K562 (cell line): ENCODE measurements around the gene FARP2. TPM values are rescaled to one million over a fixed set of nuclear protein-coding genes. Genes with fewer than 3 reads are reported as not detected.

Experiments used
- BCL6 ChIP-seq: fragments of 250-450 bp; sonication (Bioruptor Pico); IDR thresholded peaks from 2 replicates; pipeline ENCODE4 v1.4.0; 2020
- E2F6 ChIP-seq, 2 experiments: IDR thresholded peaks; 2 replicates each; pipeline ENCODE4 v1.6.1; 2011; ENCODE audit warnings: borderline replicate concordance in 1 of 2, control low read depth in 1 of 2, low read depth in 1 of 2, low read length in 1 of 2, mild to moderate bottlenecking in 1 of 2, mixed read lengths in 1 of 2, moderate library complexity in 1 of 2; ENCODE audit not compliant: insufficient read depth in 1 of 2, insufficient read length in 1 of 2, poor library complexity in 1 of 2, severe bottlenecking in 1 of 2; ENCODE audit errors: extremely low read depth in 1 of 2
- E4F1 ChIP-seq: fragments of 250-450 bp; sonication (Bioruptor Pico); IDR thresholded peaks from 2 replicates; pipeline ENCODE4 v1.5.0; 2021; ENCODE audit warnings: mild to moderate bottlenecking, borderline replicate concordance
- NFIC ChIP-seq: fragments of 450-650 bp; IDR thresholded peaks from 2 replicates; pipeline ENCODE4 v1.6.1; 2017; ENCODE audit warnings: mild to moderate bottlenecking, inconsistent platforms
- PCBP1 ChIP-seq: fragments of 200-400 bp; formaldehyde crosslinking; IDR thresholded peaks from 2 replicates; pipeline ENCODE4 v1.6.1; 2018; ENCODE audit warnings: mild to moderate bottlenecking, low read depth, low read length; ENCODE audit not compliant: poor library complexity, severe bottlenecking
- POLR2AphosphoS5 ChIP-seq: IDR thresholded peaks from 2 replicates; pipeline ENCODE4 v1.6.1; 2011; ENCODE audit warnings: mild to moderate bottlenecking, low read depth, low read length, moderate library complexity; ENCODE audit not compliant: control insufficient read depth, insufficient read depth
- PPARD ChIP-seq: fragments of 250-450 bp; sonication (Bioruptor Pico); IDR thresholded peaks from 2 replicates; pipeline ENCODE4 v1.8.0; 2022; ENCODE audit warnings: inconsistent platforms, mild to moderate bottlenecking, moderate library complexity
- RBFOX2 ChIP-seq: fragments of 200-400 bp; formaldehyde crosslinking; IDR thresholded peaks from 2 replicates; pipeline ENCODE4 v1.6.1; 2017; ENCODE audit warnings: low read depth, mild to moderate bottlenecking, low read length, moderate library complexity
- RBM15 ChIP-seq: fragments of 200-400 bp; formaldehyde crosslinking; IDR thresholded peaks from 2 replicates; pipeline ENCODE4 v1.6.1; 2018; ENCODE audit warnings: mild to moderate bottlenecking, low read length, moderate library complexity; ENCODE audit not compliant: insufficient read depth
- U2AF2 ChIP-seq: fragments of 200-400 bp; formaldehyde crosslinking; optimal IDR thresholded peaks from 2 replicates; pipeline ENCODE3; 2017; ENCODE audit warnings: low read depth, mild to moderate bottlenecking, low read length
- USF2 ChIP-seq: sonication (generic); formaldehyde crosslinking; IDR thresholded peaks from 2 replicates; pipeline ENCODE4 v1.5.0; 2020; ENCODE audit warnings: missing genetic modification reagents
- ZKSCAN1 ChIP-seq: fragments of 150-350 bp; IDR thresholded peaks from 2 replicates; pipeline ENCODE4 v1.6.1; 2016; ENCODE audit warnings: low read depth, low read length
- ZNF134 ChIP-seq: fragments of 250-450 bp; sonication (Bioruptor Pico); conservative IDR thresholded peaks from 2 replicates; pipeline ENCODE4 v1.4.0; 2020
- ZNF140 ChIP-seq: fragments of 250-450 bp; sonication (Bioruptor Pico); IDR thresholded peaks from 2 replicates; pipeline ENCODE4 v1.8.0; 2021; ENCODE audit warnings: moderate library complexity, mild to moderate bottlenecking, inconsistent platforms
- ZNF239 ChIP-seq: fragments of 250-450 bp; sonication (Bioruptor Pico); IDR thresholded peaks from 2 replicates; pipeline ENCODE4 v1.4.0; 2020; ENCODE audit warnings: mild to moderate bottlenecking
- ZNF609 ChIP-seq: sonication (generic); formaldehyde crosslinking; IDR thresholded peaks from 2 replicates; pipeline ENCODE4 v1.8.1; 2023; ENCODE audit warnings: missing genetic modification reagents, mild to moderate bottlenecking, borderline replicate concordance
- ZNF644 ChIP-seq: fragments of 200-800 bp; sonication (Bioruptor generic); IDR thresholded peaks from 2 replicates; pipeline ENCODE4 v1.6.1; 2016; ENCODE audit warnings: low read depth, missing genetic modification characterization, missing compliant biosample characterization
- ZNF76 ChIP-seq: fragments of 250-450 bp; sonication (Bioruptor Pico); IDR thresholded peaks from 2 replicates; pipeline ENCODE4 v1.4.0; 2020; ENCODE audit warnings: mild to moderate bottlenecking, moderate library complexity, borderline replicate concordance
- polyA plus RNA-seq, 8 experiments: library from polyadenylated mRNA; depleted of rRNA in 4 of 8; stranded (reverse) in 5 of 8; unstranded in 3 of 8; fragments of >200 nt; fragmentation: Nextera tagmentation in 2 of 8; fragmentation: Illumina TruSeq in 1 of 8; extraction: Ambion mirVana in 2 of 8; extraction: Trizol in 1 of 8; gene quantifications; 2 replicates each; pipeline versions ENCODE4 v1.2.1 to v1.2.3, GENCODE V29; 2011 to 2014; ENCODE audit warnings: inconsistent platforms in 1 of 8, missing spikeins in 1 of 8
- total RNA-seq, 7 experiments: library from RNA; depleted of rRNA in 6 of 7; stranded (reverse); fragments of >200 nt in 6 of 7; fragmentation: Illumina TruSeq in 2 of 7; extraction: Trizol in 2 of 7; gene quantifications; 2 replicates each; pipeline versions ENCODE4 v1.2.1 to v1.2.3, GENCODE V29; 2011 to 2021; ENCODE audit warnings: low replicate concordance in 1 of 7

Gene FARP2
- total and polyA plus RNA-seq, 9 of the 15 experiments (the other 6 are each of a cell fraction or from before 2014, with no cell fraction given) = 4.1 to 38.1 (median 21.1) TPM

- TF ChIP-seq ZNF609 (CRISPR knock-in tag) (0 out of 2 replicates have a peak, but pooled peaks have one; percentile 55), BCL6 (no peak), E4F1 (CRISPR knock-in tag) (no peak), RBM15 (no peak), E2F6 (IDR thresholded peaks at IDR 0.05; ENCODE audit: borderline replicate concordance in 1 of 2, extremely low read depth in 1 of 2, insufficient read depth in 1 of 2, insufficient read length in 1 of 2, low read depth in 1 of 2, low read length in 1 of 2, poor library complexity in 1 of 2, severe bottlenecking in 1 of 2) (peak; percentile 36 to 74), NFIC (no peak), POLR2AphosphoS5 (peak; percentile 51), ZNF140 (no peak), USF2 (CRISPR knock-in tag) (peak; percentile 98), U2AF2 (no peak), PPARD (CRISPR knock-in tag) (no peak), ZNF134 (CRISPR knock-in tag) (no peak), ZNF76 (CRISPR knock-in tag) (no peak), ZNF644 (peak; percentile 79; the same call in 1 of the 2 replicates), ZNF239 (no peak), PCBP1 (peak; percentile 18), RBFOX2 (peak; percentile 95), ZKSCAN1 (no peak)
Observed at GRCh38 chr2:241315093-241315878, 40.8 kb upstream of the FARP2 start, which contains the start of gene HDLBP (continued).
